DOHH2 (cell line): ENCODE data around the gene ZFR.

Experiments
- H3F3A ChIP-seq: fragments of 200-600 bp; sonication (generic), shearing (Covaris generic); 2 replicates; pipeline ENCODE4 v1.6.0; 2016; ENCODE audit warnings: antibody characterized with exemption, mild to moderate bottlenecking; ENCODE audit not compliant: control insufficient read depth, insufficient read depth
- H3K27ac ChIP-seq: fragments of 200-600 bp; sonication (generic); 2 replicates; pipeline ENCODE4 v1.5.1; 2014; ENCODE audit warnings: low read depth, mild to moderate bottlenecking, low read length, moderate library complexity
- H3K27me3 ChIP-seq: fragments of 200-600 bp; sonication (generic); 2 replicates; pipeline ENCODE4 v1.6.1; 2014; ENCODE audit warnings: mild to moderate bottlenecking, low read length, mixed read lengths; ENCODE audit not compliant: control insufficient read depth
- H3K36me3 ChIP-seq: fragments of 200-600 bp; sonication (generic); 2 replicates; pipeline ENCODE4 v1.6.1; 2014; ENCODE audit warnings: mild to moderate bottlenecking, low read length, moderate library complexity, mixed read lengths; ENCODE audit not compliant: control insufficient read depth
- H3K4me1 ChIP-seq: fragments of 200-600 bp; sonication (generic); 2 replicates; pipeline ENCODE4 v1.6.1; 2014; ENCODE audit warnings: mild to moderate bottlenecking, low read length, mixed read lengths; ENCODE audit not compliant: control insufficient read depth
- H3K4me2 ChIP-seq: fragments of 200-600 bp; sonication (generic); 2 replicates; pipeline ENCODE4 v1.6.0; 2014; ENCODE audit warnings: mild to moderate bottlenecking, low read length, moderate library complexity
- H3K4me3 ChIP-seq: fragments of 200-600 bp; sonication (generic); 2 replicates; pipeline ENCODE4 v1.5.1; 2014; ENCODE audit warnings: mild to moderate bottlenecking, low read length, mixed read lengths
- H3K79me2 ChIP-seq: fragments of 200-600 bp; sonication (generic); 2 replicates; pipeline ENCODE4 v1.6.1; 2014; ENCODE audit warnings: mild to moderate bottlenecking, low read length, mixed read lengths; ENCODE audit not compliant: control insufficient read depth
- H3K9me2 ChIP-seq: fragments of 200-600 bp; sonication (generic); replicated peaks from 2 replicates; pipeline ENCODE4 v1.6.1; 2014; ENCODE audit warnings: mild to moderate bottlenecking, low read length, mixed read lengths; ENCODE audit not compliant: control insufficient read depth
- H3K9me3 ChIP-seq: fragments of 200-600 bp; sonication (generic); 2 replicates; pipeline ENCODE4 v1.6.1; 2014; ENCODE audit warnings: antibody characterized with exemption, low read length, mixed read lengths; ENCODE audit not compliant: control insufficient read depth, insufficient read depth
- H4K20me1 ChIP-seq: fragments of 200-600 bp; sonication (generic); 2 replicates; pipeline ENCODE4 v1.6.0; 2014; ENCODE audit warnings: low read depth, mild to moderate bottlenecking, antibody characterized with exemption, low read length, moderate library complexity; ENCODE audit not compliant: control insufficient read depth, insufficient read depth
- EZH2phosphoT487 ChIP-seq: fragments of 200-600 bp; sonication (generic); IDR thresholded peaks from 2 replicates; pipeline ENCODE4 v1.6.1; 2017; ENCODE audit warnings: borderline replicate concordance, mild to moderate bottlenecking, antibody characterized with exemption, low read length, moderate library complexity, mixed read lengths
- TF ChIP-seq, protein P1 (sequence below): fragments of 200-600 bp; sonication (generic); IDR thresholded peaks from one replicate; pipeline ENCODE4 v1.5.1; 2014; ENCODE audit warnings: antibody characterized with exemption, mild to moderate bottlenecking, low read depth, low read length; ENCODE audit not compliant: poor library complexity, severe bottlenecking

Gene ZFR

DNA sequence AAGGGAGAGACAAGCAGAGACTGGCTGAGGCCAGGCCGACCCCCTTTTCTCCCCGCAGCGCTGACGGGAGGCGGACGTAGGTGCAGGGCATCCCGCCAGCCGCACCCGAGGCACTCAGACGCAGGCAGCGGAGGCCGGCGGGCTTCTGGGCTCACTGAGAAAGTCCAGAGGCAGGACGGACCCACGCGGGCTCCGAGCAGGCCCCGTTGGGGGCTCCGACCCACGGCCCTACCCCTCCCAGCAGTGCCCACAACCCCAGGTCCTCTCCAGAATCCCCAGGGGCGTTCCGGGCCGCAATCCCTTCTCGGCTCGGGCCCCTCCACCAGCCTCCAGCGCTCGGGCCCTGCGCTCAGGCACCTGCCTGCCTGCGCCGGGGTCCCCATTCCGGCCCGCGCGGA is 132.3 kb downstream of the ZFR start:
- peak overlapping the region; percentile 96 for H3K27ac ChIP-seq
- peak overlapping the region; percentile 92 for H3K4me2 ChIP-seq
- peaks cover 48% of the 10 kb centered on the region for H3K36me3 ChIP-seq
- TF ChIP-seq, protein P1, sequence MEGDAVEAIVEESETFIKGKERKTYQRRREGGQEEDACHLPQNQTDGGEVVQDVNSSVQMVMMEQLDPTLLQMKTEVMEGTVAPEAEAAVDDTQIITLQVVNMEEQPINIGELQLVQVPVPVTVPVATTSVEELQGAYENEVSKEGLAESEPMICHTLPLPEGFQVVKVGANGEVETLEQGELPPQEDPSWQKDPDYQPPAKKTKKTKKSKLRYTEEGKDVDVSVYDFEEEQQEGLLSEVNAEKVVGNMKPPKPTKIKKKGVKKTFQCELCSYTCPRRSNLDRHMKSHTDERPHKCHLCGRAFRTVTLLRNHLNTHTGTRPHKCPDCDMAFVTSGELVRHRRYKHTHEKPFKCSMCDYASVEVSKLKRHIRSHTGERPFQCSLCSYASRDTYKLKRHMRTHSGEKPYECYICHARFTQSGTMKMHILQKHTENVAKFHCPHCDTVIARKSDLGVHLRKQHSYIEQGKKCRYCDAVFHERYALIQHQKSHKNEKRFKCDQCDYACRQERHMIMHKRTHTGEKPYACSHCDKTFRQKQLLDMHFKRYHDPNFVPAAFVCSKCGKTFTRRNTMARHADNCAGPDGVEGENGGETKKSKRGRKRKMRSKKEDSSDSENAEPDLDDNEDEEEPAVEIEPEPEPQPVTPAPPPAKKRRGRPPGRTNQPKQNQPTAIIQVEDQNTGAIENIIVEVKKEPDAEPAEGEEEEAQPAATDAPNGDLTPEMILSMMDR: no peak
- TF ChIP-seq EZH2phosphoT487: no peak
- H3K9me2 ChIP-seq: no peaks in the 10 kb centered on the region
- peaks cover 10% of the 10 kb centered on the region; the same call in 1 of the 2 replicates for H4K20me1 ChIP-seq
- H3K9me3 ChIP-seq: no peaks in the 10 kb centered on the region
- H3K27me3 ChIP-seq: no peaks in the 10 kb centered on the region
- peak overlapping the region; percentile 91 for H3K4me3 ChIP-seq
- H3K79me2 ChIP-seq: peaks cover 52% of the 10 kb centered on the region
- peaks cover 18% of the 10 kb centered on the region for H3F3A ChIP-seq
- H3K4me1 ChIP-seq: peaks cover 44% of the 10 kb centered on the region

DNA sequence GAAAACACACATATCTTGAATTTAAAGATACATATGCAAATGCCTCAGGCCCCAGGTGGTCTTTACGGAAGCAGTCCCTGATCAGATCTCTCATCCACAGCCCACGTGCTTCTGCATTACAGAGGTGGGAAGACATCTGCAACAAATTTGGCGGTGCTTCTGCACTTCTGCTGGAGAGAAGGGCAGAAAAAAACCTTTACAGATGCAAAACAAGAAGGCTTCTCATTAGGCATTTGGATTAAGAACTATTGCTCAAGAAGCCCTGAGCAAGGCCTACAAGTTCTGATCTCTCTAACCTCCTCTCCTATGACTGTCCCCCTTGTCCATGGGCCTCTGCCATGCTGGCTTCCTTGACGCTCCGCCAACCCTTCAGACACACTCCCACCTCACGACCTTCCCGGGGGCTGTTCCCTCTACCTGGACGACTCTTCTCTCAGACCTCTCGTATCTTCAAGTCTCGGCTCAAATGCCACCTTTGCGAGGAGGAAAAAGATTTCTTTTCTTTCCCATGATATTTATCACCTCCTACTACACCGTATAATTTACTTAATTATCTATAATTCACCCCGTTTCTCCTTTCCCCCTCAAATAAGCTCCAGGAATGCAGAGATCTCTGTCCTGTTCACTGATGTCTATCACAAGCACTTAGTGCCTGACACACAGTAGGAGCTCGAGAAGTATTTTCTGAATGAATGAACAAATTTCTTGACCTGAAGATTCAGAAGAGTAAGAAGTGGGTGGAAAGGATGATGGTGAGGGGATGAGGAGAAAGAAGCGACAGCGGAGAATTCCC is 132.9 kb downstream of the ZFR start:
- Histone ChIP-seq H3K4me1 (peaks cover 49% of the 10 kb centered on the region), H3K27me3 (no peaks in the 10 kb centered on the region), H4K20me1 (peaks cover 13% of the 10 kb centered on the region; the same call in 1 of the 2 replicates), H3K9me3 (no peaks in the 10 kb centered on the region), H3F3A (peaks cover 18% of the 10 kb centered on the region), H3K9me2 (no peaks in the 10 kb centered on the region), H3K4me2 (peak overlapping the region; percentile 92), H3K36me3 (peaks cover 54% of the 10 kb centered on the region), H3K79me2 (peaks cover 58% of the 10 kb centered on the region), H3K27ac (peak overlapping the region; percentile 96), H3K4me3 (peak overlapping the region; percentile 91)
- TF ChIP-seq, protein P1: no peak
- TF ChIP-seq EZH2phosphoT487: no peak

DNA sequence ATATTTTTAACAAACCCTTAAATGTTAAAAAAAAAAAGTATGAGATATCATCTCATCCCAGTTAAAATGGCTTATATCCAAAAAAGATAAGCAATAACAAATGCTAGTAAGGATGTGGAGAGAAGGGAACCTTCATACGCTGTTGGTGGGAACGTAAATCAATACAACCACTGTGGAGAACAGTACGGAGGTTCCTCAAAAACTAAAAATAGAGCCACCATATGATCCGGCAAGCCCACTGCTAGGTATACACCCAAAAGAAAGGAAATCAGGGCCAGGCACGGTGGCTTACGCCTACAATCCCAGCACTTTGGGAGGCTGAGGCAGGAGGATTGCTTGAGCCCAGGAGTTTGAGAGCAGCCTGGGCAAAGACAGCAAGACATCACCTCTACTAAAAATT is 134.8 kb downstream of the ZFR start:
- peaks cover 77% of the 10 kb centered on the region for H3K79me2 ChIP-seq
- H3K27ac ChIP-seq: peak overlapping the region; percentile 96

More for the DNA sequence above, 134.8 kb downstream of the ZFR start:
- Histone ChIP-seq H3K4me3 (peak overlapping the region; percentile 91), H3K4me2 (peak overlapping the region; percentile 92), H3F3A (peaks cover 24% of the 10 kb centered on the region), H3K4me1 (peaks cover 68% of the 10 kb centered on the region), H3K36me3 (peaks cover 65% of the 10 kb centered on the region), H3K27me3 (no peaks in the 10 kb centered on the region), H3K9me2 (no peaks in the 10 kb centered on the region), H3K9me3 (no peaks in the 10 kb centered on the region), H4K20me1 (peaks cover 13% of the 10 kb centered on the region; the same call in 1 of the 2 replicates)
- TF ChIP-seq, protein P1: no peak
- no peak for TF ChIP-seq EZH2phosphoT487
